ENCODE measurements around the gene KIF1C. TPM values are rescaled to one million over a fixed set of nuclear protein-coding genes. Genes with fewer than 3 reads are reported as not detected.

The KIF1C gene
- total RNA-seq, 2 experiments from 2014 or later: 20.6 to 53.7 TPM

DNA sequence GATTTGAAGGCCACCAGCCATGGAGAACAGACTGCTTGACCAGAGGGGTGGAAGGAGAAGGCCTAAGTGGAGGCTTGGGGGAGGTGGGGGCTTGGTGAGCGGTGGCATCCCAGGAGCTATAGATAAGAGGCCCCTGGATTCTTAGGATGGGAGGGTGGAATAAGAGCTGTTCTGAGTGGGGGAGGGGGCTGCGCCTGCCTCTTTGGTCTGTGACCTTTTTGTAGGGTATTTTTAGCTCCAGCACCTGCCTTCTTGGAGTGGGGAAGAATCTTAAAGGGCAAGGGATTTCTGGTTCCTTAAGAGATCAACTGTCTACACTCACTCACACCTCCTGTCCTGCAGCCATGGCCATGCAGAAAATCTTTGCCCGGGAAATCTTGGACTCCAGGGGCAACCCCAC lies 46.3 kb upstream of the KIF1C start:
- POLR2A ChIA-PET: interaction anchor here (0.7 to 5.9 kb wide), 4 partner anchors 10 to 40 kb away, joined by 3 to 51 read pairs (median 12); partner anchors contain the start of genes RNF167, SLC25A11 and SPAG7
- H3K27ac ChIP-seq (ENCODE audit: low read depth, low read length, poor library complexity, severe bottlenecking): peak overlapping the region; percentile 99

DNA sequence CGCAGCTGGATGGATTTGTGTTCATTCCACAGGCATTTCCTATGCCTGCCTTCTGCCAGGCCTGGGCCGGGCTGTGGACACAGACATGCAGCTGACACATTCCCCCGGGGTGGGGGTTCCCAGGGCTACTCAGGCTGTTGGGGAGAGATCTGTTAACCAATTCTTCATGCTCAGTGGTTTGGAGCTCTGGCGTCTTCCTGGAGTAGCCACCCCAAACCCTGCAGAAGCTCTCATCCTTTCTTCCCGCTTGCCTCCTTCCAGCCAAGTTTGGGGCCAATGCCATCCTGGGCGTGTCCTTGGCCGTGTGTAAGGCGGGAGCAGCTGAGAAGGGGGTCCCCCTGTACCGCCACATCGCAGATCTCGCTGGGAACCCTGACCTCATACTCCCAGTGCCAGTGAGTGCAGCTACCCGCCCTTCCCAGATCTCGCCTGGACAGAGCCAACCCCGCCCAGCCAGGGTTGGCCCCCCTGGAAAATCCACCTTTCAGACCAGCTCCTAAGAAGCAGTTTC lies 44.2 kb upstream of the KIF1C start:
- H3K4me1 ChIP-seq (ENCODE audit: insufficient read depth, low read length, poor library complexity, severe bottlenecking): peaks cover 26% of the 10 kb centered on the region
- H3K36me3 ChIP-seq (ENCODE audit: insufficient read depth, low read length): peaks cover 4% of the 10 kb centered on the region; the same call in 1 of the 2 replicates
- DNase-seq (ENCODE audit: low spot score): no peak
- ChIA-PET POLR2A (interaction anchor here (0.6 to 5.9 kb wide), 4 partner anchors 14 to 527 kb away, joined by 3 to 51 read pairs (median 10); partner anchors contain the start of genes RNF167, SLC25A11 and SPAG7), CTCF (ENCODE audit: unreplicated experiment) (no interaction called here)
- no TSS peak for BruUV-seq (replicated peaks)
- intact Hi-C loops (cut with micrococcal nuclease; ENCODE audit: unreplicated experiment): no loop called here
- H3K4me2 ChIP-seq (ENCODE audit: low read length): no peak overlapping the region
- no peaks in the 10 kb centered on the region for H3K9me3 ChIP-seq (ENCODE audit: low read length)
- no peaks in the 10 kb centered on the region; the same call in 1 of the 2 replicates for H3K79me2 ChIP-seq (ENCODE audit: insufficient read depth, low read depth, low read length)
- no peaks in the 10 kb centered on the region for H3K9me2 ChIP-seq (ENCODE audit: insufficient read depth, low read length)
- no peak overlapping the region for H3K4me3 ChIP-seq (ENCODE audit: low read depth, low read length, poor library complexity, severe bottlenecking)
- TF ChIP-seq, protein P1, sequence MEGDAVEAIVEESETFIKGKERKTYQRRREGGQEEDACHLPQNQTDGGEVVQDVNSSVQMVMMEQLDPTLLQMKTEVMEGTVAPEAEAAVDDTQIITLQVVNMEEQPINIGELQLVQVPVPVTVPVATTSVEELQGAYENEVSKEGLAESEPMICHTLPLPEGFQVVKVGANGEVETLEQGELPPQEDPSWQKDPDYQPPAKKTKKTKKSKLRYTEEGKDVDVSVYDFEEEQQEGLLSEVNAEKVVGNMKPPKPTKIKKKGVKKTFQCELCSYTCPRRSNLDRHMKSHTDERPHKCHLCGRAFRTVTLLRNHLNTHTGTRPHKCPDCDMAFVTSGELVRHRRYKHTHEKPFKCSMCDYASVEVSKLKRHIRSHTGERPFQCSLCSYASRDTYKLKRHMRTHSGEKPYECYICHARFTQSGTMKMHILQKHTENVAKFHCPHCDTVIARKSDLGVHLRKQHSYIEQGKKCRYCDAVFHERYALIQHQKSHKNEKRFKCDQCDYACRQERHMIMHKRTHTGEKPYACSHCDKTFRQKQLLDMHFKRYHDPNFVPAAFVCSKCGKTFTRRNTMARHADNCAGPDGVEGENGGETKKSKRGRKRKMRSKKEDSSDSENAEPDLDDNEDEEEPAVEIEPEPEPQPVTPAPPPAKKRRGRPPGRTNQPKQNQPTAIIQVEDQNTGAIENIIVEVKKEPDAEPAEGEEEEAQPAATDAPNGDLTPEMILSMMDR (conservative IDR thresholded peaks at IDR 0.05; ENCODE audit: low read length): no peak
- no peak for TF ChIP-seq EZH2phosphoT487 (IDR thresholded peaks at IDR 0.05; ENCODE audit: borderline replicate concordance, low read depth, low read length)
- no peak overlapping the region for H2AFZ ChIP-seq (ENCODE audit: low read length)
- no peaks in the 10 kb centered on the region for H4K20me1 ChIP-seq (ENCODE audit: insufficient read depth, low read length)
- H3K27ac ChIP-seq (ENCODE audit: low read depth, low read length, poor library complexity, severe bottlenecking): no peak overlapping the region

More for the DNA sequence above, 46.3 kb upstream of the KIF1C start:
- TF ChIP-seq EZH2phosphoT487 (IDR thresholded peaks at IDR 0.05; ENCODE audit: borderline replicate concordance, low read depth, low read length): no peak
- TF ChIP-seq, protein P1 (conservative IDR thresholded peaks at IDR 0.05; ENCODE audit: low read length): no peak
- peaks cover 6% of the 10 kb centered on the region for H4K20me1 ChIP-seq (ENCODE audit: insufficient read depth, low read length)
- no peak overlapping the region for H2AFZ ChIP-seq (ENCODE audit: low read length)
- peaks cover 18% of the 10 kb centered on the region for H3K79me2 ChIP-seq (ENCODE audit: insufficient read depth, low read depth, low read length)
- H3K9me2 ChIP-seq (ENCODE audit: insufficient read depth, low read length): no peaks in the 10 kb centered on the region
- H3K9me3 ChIP-seq (ENCODE audit: low read length): no peaks in the 10 kb centered on the region
- peaks cover 24% of the 10 kb centered on the region for H3K4me1 ChIP-seq (ENCODE audit: insufficient read depth, low read length, poor library complexity, severe bottlenecking)
- H3K4me3 ChIP-seq (ENCODE audit: low read depth, low read length, poor library complexity, severe bottlenecking): peak overlapping the region; percentile 100
- H3K4me2 ChIP-seq (ENCODE audit: low read length): peak overlapping the region; percentile 93
- DNase-seq (ENCODE audit: low spot score): no peak
- intact Hi-C loops (cut with micrococcal nuclease; ENCODE audit: unreplicated experiment): no loop called here
- CTCF ChIA-PET (ENCODE audit: unreplicated experiment): interaction anchor here (1.2 kb wide), 1 partner anchor 16 kb away, joined by 3 read pairs; the partner anchor contains the start of gene SPAG7
- H3K36me3 ChIP-seq (ENCODE audit: insufficient read depth, low read length): peaks cover 17% of the 10 kb centered on the region
- BruUV-seq (replicated peaks): no TSS peak

DNA sequence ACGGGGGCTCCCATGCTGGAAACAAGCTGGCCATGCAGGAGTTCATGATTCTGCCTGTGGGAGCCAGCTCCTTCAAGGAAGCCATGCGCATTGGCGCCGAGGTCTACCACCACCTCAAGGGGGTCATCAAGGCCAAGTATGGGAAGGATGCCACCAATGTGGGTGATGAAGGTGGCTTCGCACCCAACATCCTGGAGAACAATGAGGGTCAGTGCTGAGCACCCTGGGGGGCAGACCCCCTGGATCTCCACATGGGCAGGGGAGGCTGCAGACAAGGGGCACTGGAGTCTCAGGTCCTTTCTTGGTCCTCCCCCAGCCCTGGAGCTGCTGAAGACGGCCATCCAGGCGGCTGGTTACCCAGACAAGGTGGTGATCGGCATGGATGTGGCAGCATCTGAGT lies 42.7 kb upstream of the KIF1C start:
- peaks cover 27% of the 10 kb centered on the region for H3K4me1 ChIP-seq (ENCODE audit: insufficient read depth, low read length, poor library complexity, severe bottlenecking)
- CTCF ChIA-PET (ENCODE audit: unreplicated experiment): no interaction called here
- intact Hi-C loops (cut with micrococcal nuclease; ENCODE audit: unreplicated experiment): no loop called here
- no peak for DNase-seq (ENCODE audit: low spot score)
- H3K9me3 ChIP-seq (ENCODE audit: low read length): no peaks in the 10 kb centered on the region
- no TSS peak for BruUV-seq (replicated peaks)
- H3K9me2 ChIP-seq (ENCODE audit: insufficient read depth, low read length): no peaks in the 10 kb centered on the region
- no peaks in the 10 kb centered on the region; the same call in 1 of the 2 replicates for H3K79me2 ChIP-seq (ENCODE audit: insufficient read depth, low read depth, low read length)
- H3K36me3 ChIP-seq (ENCODE audit: insufficient read depth, low read length): peaks cover 8% of the 10 kb centered on the region; the same call in 1 of the 2 replicates
- H3K27ac ChIP-seq (ENCODE audit: low read depth, low read length, poor library complexity, severe bottlenecking): no peak overlapping the region
- H3K4me2 ChIP-seq (ENCODE audit: low read length): no peak overlapping the region
- H4K20me1 ChIP-seq (ENCODE audit: insufficient read depth, low read length): no peaks in the 10 kb centered on the region
- H3K4me3 ChIP-seq (ENCODE audit: low read depth, low read length, poor library complexity, severe bottlenecking): no peak overlapping the region
- no peak for TF ChIP-seq EZH2phosphoT487 (IDR thresholded peaks at IDR 0.05; ENCODE audit: borderline replicate concordance, low read depth, low read length)
- POLR2A ChIA-PET: interaction anchor here (0.7 to 5.9 kb wide), 2 partner anchors 12 to 15 kb away, joined by 3 to 51 read pairs; partner anchors contain the start of genes RNF167, SLC25A11 and SPAG7
- H2AFZ ChIP-seq (ENCODE audit: low read length): no peak overlapping the region

All from OCI-LY7 (cell line).